Subcutaneous abdominal adipose tissue (tissue), 5 donors: ENCODE measurements around the gene IER2.

Experiments
- H3K27ac ChIP-seq: one replicate; pipeline ENCODE4 v1.7.0; 2013; ENCODE audit warnings: low read depth, mild to moderate bottlenecking, inconsistent platforms, low read length, moderate library complexity
- H3K27me3 ChIP-seq, 5 donors: one replicate each; pipeline ENCODE4 v1.7.0; 2013; ENCODE audit warnings: low read length in 5 of 5, inconsistent platforms in 1 of 5; ENCODE audit not compliant: control insufficient read depth in 5 of 5, insufficient read depth in 4 of 5
- H3K36me3 ChIP-seq, 5 donors: one replicate each; pipeline ENCODE4 v1.7.0; 2013; ENCODE audit warnings: low read length in 5 of 5; ENCODE audit not compliant: control insufficient read depth in 5 of 5, insufficient read depth in 5 of 5
- H3K4me1 ChIP-seq, 5 donors: one replicate each; pipeline ENCODE4 v1.7.0; 2013; ENCODE audit warnings: low read length in 5 of 5, mild to moderate bottlenecking in 3 of 5, moderate library complexity in 1 of 5; ENCODE audit not compliant: control insufficient read depth in 5 of 5, insufficient read depth in 5 of 5
- H3K4me3 ChIP-seq, 5 donors: one replicate each; pipeline ENCODE4 v1.7.0; 2013; ENCODE audit warnings: low read length in 5 of 5, low read depth in 1 of 5
- H3K9ac ChIP-seq, 5 donors: one replicate each; pipeline ENCODE4 v1.7.0; 2013; ENCODE audit warnings: low read length in 5 of 5, mild to moderate bottlenecking in 4 of 5, moderate library complexity in 3 of 5
- H3K9me3 ChIP-seq, 5 donors: one replicate each; pipeline ENCODE4 v1.7.0; 2013; ENCODE audit warnings: low read length in 5 of 5; ENCODE audit not compliant: control insufficient read depth in 5 of 5
- donor health status: healthy.
- donor health status: healthy.
- donor health status: healthy.
- donor health status: healthy.
- donor health status: healthy.

Gene IER2

DNA sequence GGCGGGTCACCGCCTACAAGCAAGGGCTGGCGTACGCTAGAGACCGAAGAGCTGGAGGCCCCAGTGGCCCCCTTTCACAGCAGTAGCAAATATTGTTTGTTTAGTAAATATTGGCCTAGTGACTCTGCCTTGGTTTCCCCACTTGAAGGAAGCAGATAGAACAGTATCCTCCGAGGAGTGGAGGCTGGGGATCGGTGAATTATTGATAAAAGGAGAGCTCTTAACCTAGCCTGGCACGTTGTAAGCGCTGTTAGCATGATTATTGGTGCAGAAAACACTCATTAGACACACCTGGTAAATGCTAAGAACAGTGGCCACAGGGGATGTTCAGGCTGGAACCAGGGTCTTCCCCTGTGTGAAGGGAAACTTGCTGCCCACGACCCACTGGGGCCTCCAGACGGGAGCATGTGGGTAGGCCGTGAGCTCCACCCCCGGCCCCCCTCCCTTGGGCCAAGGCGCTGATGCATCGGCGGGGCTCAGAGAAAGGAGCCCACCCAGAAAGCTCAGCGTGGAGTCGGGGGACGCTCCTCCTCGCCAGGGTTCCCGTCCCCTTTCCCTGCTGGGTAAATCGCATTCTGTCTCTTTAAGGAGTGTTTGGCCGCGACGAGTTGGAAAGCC is 2.3 kb downstream of the IER2 start:
- Histone ChIP-seq H3K4me3 (peak overlapping the region; percentile 87 to 100 (median 97)), H3K4me1 (peaks cover 8 to 61% (median 45%) of the 10 kb centered on the region in 5 donors), H3K9me3 (no peaks in the 10 kb centered on the region), H3K9ac (peak overlapping the region; percentile 95 to 99 (median 97)), H3K27ac (peak overlapping the region; percentile 97), H3K27me3 (no peaks in the 10 kb centered on the region), H3K36me3 (no peaks in the 10 kb centered on the region)

DNA sequence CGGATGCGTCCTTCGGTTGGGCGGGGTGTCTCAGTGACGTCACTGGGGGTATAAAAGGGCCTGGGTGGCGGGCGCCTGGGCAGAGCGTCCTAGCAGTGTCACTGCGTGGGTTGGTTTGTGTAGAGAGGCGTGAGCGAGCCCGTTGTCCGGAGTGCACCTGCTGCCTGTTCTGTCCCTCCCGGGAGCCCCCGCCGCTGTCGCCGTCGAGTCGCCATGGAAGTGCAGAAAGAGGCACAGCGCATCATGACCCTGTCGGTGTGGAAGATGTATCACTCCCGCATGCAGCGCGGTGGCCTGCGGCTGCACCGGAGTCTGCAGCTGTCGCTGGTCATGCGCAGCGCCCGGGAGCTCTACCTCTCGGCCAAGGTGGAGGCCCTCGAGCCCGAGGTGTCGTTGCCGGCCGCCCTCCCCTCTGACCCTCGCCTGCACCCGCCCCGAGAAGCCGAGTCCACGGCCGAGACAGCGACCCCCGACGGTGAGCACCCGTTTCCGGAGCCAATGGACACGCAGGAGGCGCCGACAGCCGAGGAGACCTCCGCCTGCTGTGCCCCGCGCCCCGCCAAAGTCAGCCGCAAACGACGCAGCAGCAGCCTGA is 2.9 kb downstream of the IER2 start:
- H3K27ac ChIP-seq, result peak overlapping the region; percentile 97
- H3K9me3 ChIP-seq, result no peaks in the 10 kb centered on the region
- peak overlapping the region in 4 of 5 donors; percentile 96 to 99 (median 98) for H3K9ac ChIP-seq
- no peaks in the 10 kb centered on the region for H3K36me3 ChIP-seq
- no peaks in the 10 kb centered on the region for H3K27me3 ChIP-seq
- peak overlapping the region; percentile 87 to 100 (median 97) for H3K4me3 ChIP-seq
- H3K4me1 ChIP-seq, result peaks cover 8 to 61% (median 45%) of the 10 kb centered on the region in 5 donors

DNA sequence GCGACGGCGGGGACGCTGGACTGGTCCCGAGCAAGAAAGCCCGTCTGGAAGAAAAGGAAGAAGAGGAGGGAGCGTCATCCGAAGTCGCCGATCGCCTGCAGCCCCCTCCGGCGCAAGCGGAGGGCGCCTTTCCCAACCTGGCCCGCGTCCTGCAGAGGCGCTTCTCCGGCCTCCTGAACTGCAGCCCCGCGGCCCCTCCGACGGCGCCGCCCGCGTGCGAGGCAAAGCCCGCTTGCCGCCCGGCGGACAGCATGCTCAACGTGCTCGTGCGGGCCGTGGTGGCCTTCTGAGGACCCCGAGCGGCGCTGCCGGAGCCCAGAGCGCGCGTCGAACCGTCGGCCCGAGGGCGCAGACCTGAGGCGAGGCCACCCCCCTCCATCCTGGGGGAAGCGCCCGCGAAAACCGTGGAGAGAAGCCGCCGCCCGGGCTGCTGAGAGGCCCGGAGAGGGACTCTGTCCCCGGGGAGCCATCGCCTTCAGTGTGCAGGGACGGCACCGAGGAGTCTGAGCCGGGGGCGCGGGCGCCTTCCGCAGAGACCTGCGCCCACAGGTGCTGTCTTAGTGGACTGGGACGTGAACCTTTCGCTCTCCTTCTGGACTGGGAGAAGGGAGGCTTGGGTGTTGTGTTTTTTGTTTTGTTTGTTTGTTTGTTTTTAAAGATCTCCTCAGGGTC is 3.5 kb downstream of the IER2 start:
- Histone ChIP-seq H3K4me3 (peak overlapping the region; percentile 87 to 100 (median 97)), H3K9ac (peak overlapping the region; percentile 68 to 99 (median 97)), H3K4me1 (peaks cover 8 to 58% (median 42%) of the 10 kb centered on the region in 5 donors), H3K27me3 (no peaks in the 10 kb centered on the region), H3K27ac (peak overlapping the region; percentile 97), H3K36me3 (no peaks in the 10 kb centered on the region), H3K9me3 (no peaks in the 10 kb centered on the region)

DNA sequence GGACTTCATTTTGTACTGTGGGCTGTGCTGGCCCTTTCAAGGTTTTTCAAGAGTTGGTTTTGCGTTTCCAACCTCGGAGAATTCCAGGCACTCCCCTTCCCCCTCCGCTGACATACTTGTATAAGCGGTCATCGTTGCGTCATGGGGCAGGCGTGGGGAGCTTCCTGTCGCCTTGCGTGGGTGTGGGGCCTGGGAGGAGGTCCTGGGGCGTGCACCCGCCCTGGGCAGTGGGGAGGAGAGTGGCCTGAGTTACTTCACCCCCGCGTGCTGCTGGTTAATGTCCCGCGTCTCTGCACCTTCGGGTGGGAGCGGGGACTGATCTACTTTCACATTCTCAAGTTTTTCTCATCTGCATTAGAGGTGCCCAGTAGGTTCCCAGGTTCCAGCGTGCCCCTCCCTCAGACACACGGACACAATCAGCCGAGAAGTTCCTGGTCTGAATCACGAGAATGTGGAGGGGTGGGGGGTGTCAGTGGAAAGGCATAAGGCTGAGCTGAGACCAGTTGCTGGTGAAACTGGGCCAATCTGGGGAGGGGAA is 4.1 kb downstream of the IER2 start:
- Histone ChIP-seq H3K9me3 (no peaks in the 10 kb centered on the region), H3K36me3 (no peaks in the 10 kb centered on the region), H3K4me1 (peaks cover 8 to 52% (median 36%) of the 10 kb centered on the region in 5 donors), H3K9ac (peak overlapping the region; percentile 68 to 99 (median 97)), H3K27me3 (no peaks in the 10 kb centered on the region), H3K27ac (peak overlapping the region; percentile 97), H3K4me3 (peak overlapping the region; percentile 87 to 100 (median 97))

DNA sequence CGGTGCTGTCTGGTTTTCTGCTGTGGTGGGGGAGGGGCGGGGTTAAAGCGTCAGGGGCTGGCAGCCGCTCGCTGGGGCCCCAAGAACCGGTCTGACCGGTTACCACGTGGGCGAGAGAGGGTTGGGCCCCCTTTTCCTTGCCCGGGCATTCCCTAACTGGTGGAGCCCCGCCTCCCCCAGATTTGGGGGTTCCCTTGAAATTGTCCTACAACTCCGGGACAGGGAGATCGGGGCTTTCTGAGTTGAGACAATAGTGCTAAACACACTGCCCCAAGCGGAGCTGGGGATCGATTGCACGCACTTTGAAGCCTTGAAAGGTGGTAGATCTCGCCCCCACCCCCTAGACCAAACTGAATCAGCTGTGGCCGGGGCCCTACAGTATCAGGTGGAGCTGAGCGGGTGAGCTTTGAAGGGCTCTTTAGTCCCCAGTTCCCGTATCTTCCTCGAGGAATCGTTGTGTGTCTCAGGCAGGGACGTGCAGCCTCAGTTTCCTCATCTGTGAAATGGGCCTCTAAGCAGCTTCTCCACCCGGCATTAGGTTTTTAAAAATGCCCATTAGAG is 4.8 kb downstream of the IER2 start:
- peak overlapping the region; percentile 87 to 100 (median 97) for H3K4me3 ChIP-seq
- H3K9ac ChIP-seq, result peak overlapping the region in 4 of 5 donors; percentile 96 to 99 (median 98)
- no peaks in the 10 kb centered on the region for H3K27me3 ChIP-seq
- no peaks in the 10 kb centered on the region for H3K36me3 ChIP-seq
- peak overlapping the region; percentile 97 for H3K27ac ChIP-seq
- H3K4me1 ChIP-seq, result peaks cover 8 to 45% (median 31%) of the 10 kb centered on the region in 5 donors
- H3K9me3 ChIP-seq, result no peaks in the 10 kb centered on the region

DNA sequence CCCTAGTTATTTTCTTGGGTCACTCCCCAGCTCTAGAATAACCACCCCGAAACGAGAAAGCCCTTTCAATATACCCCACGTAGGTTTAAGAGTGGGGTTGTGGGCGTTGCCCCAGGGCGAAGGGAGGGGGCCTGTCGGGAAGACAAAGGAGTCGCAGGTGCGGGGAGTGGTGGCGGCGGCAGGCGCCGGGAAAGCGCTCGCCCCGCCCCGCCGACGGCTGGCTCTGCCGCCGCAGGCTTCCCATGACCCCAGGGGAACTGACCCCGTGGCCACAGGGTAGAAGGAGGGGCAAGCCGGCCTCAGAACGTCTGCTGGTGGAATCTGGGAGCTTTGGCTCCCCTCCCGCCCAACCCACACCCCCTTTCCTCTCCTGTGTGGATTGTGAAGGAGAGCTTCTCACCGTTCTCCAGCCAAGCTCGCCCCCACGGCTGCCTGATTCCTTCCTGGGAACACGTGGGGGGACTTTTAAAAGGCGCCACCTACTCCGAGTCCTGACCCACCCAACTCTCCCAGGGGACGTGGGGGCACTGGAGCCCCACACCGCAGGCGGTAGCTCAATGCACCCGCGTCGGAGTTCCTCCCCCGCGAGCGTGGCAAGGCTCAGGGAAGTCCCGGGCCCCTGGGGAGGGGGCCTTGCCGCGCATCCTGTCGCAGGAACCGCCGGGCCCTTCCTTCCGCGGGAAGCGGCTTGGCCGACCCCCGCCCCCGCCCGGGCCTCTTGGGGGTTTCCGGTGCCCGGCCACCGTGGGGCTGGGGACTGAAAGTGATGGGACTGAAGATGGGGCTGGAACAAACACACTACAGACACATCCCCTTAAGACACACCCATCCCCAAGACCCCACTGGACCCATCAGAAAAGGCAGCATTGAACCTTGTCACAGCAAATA is 5.5 kb downstream of the IER2 start:
- Histone ChIP-seq H3K9ac (peak overlapping the region; percentile 38 to 99 (median 97)), H3K4me1 (peaks cover 8 to 42% (median 31%) of the 10 kb centered on the region in 5 donors), H3K36me3 (no peaks in the 10 kb centered on the region), H3K4me3 (peak overlapping the region; percentile 87 to 100 (median 97)), H3K9me3 (no peaks in the 10 kb centered on the region), H3K27ac (peak overlapping the region; percentile 97), H3K27me3 (no peaks in the 10 kb centered on the region)

DNA sequence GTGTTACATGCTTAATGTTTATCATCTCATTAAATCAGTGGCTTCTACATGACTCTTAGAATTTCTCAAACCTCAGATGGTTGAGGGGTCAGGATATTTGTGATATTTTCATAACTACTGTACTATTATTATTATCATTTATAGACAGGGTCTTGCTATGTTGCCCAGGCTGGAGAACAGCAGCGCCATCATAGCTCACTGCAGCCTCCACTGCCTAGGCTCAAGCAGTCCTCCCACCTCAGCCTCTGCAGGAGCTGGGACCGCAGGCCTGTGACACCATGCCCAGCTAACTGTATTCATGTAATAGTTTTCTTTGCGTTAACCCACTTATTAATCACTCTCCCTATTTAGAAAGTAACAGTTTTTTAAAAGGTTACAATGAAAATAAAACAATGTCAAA is 9.5 kb downstream of the IER2 start:
- Histone ChIP-seq H3K27ac (no peak overlapping the region), H3K4me3 (no peak overlapping the region), H3K36me3 (no peaks in the 10 kb centered on the region), H3K9ac (no peak overlapping the region), H3K4me1 (peaks cover 16 to 53% (median 37%) of the 10 kb centered on the region in 5 donors), H3K27me3 (no peaks in the 10 kb centered on the region), H3K9me3 (no peaks in the 10 kb centered on the region)

DNA sequence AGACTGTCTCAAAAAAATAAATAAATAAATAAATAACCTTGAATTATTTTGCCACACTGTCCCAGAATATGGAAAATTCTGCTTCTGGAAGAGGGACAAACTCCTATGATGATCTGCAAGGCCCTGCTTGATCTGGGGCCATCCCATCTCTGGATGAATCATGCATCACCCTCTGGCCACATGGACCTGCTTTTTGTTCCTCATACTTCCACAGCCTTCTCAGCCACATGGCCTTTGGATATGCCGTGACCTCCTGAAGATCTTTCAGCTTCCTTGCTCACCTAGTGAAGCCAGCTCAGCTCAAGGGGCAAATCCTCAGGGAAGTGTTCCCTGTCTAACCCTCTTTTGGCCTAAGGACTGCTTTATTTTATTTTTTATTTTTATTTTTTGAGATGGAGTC is 10.3 kb downstream of the IER2 start:
- no peaks in the 10 kb centered on the region for H3K27me3 ChIP-seq
- no peak overlapping the region for H3K4me3 ChIP-seq
- H3K9ac ChIP-seq, result no peak overlapping the region
- no peak overlapping the region for H3K27ac ChIP-seq
- H3K9me3 ChIP-seq, result no peaks in the 10 kb centered on the region
- no peaks in the 10 kb centered on the region for H3K36me3 ChIP-seq
- H3K4me1 ChIP-seq, result peaks cover 16 to 55% (median 37%) of the 10 kb centered on the region in 5 donors
